BLaER1 (cell line): Measurements from ENCODE around the gene FUS.
"Not testable (repeated sequence)": the region's sequence is repeated elsewhere in the genome, so short reads cannot be mapped to it uniquely, and the experiment has no call there.

Experiments used
- H3K27ac ChIP-seq: shearing (Covaris generic); formaldehyde crosslinking; 2 replicates; pipeline ENCODE4 v1.8.1; 2022
- H3K27me3 ChIP-seq: shearing (Covaris generic); formaldehyde crosslinking; 2 replicates; pipeline ENCODE4 v1.8.1; 2022
- H3K36me3 ChIP-seq: shearing (Covaris generic); formaldehyde crosslinking; 2 replicates; pipeline ENCODE4 v1.8.1; 2022
- H3K4me1 ChIP-seq: shearing (Covaris generic); formaldehyde crosslinking; 2 replicates; pipeline ENCODE4 v1.8.1; 2022
- H3K4me2 ChIP-seq: shearing (Covaris generic); formaldehyde crosslinking; 2 replicates; pipeline ENCODE4 v1.8.1; 2022
- H3K4me3 ChIP-seq: shearing (Covaris generic); formaldehyde crosslinking; 2 replicates; pipeline ENCODE4 v1.8.1; 2022
- H3K9ac ChIP-seq: shearing (Covaris generic); formaldehyde crosslinking; 2 replicates; pipeline ENCODE4 v1.8.1; 2022
- H3K9me3 ChIP-seq: shearing (Covaris generic); formaldehyde crosslinking; 2 replicates; pipeline ENCODE4 v1.8.1; 2022
- H4K20me1 ChIP-seq: shearing (Covaris generic); formaldehyde crosslinking; 2 replicates; pipeline ENCODE4 v1.8.1; 2022
- Cebpa-rat ChIP-seq: shearing (Covaris generic); IDR thresholded peaks from 2 replicates; pipeline ENCODE4 v1.8.1; 2022

FUS gene

DNA sequence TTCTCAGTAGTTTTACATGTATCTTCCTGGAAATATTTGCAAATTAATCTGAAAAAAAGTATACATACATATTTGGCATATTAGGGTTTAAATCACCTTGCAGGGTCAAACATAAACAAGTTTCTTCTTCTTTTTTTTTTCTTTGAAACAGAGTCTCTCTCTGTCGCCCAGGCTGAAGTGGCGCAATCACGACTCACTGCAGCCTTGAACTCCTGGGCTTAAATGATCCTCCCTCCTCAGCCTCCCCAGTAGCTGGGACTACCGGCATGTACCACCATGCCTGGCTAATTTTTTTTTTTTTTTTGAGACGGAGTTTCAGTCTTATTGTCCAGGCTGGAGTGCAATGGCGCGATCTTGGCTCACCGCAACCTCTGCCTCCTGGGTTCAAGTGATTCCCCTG is 12.6 kb upstream of the FUS start:
- Histone ChIP-seq H3K27ac (no peak overlapping the region), H3K27me3 (no peaks in the 10 kb centered on the region), H3K9me3 (no peaks in the 10 kb centered on the region), H3K9ac (no peak overlapping the region), H3K4me2 (no peak overlapping the region), H3K4me1 (no peaks in the 10 kb centered on the region), H3K36me3 (no peaks in the 10 kb centered on the region), H3K4me3 (no peak overlapping the region), H4K20me1 (no peaks in the 10 kb centered on the region)
- no peak for TF ChIP-seq Cebpa-rat

DNA sequence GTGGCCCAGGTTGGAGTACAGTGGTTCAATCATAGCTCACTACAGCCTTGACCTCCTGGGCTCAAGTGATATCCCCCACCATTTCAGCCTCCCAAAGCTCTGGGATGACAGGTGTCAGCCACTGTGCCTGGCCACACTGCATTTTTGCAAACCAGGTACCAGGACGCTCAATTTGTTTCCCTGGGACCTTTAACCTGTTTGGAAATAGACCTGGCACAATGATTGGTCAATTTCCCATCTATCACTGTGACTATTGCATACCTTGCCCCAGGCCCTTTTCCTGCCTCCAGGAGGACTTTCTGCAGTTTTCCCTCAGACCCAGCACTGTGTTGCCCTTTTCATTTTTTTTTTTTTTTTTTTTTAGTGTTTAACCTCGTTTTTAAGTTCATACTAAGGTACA is 11.1 kb upstream of the FUS start:
- Histone ChIP-seq H3K9ac (no peak overlapping the region), H3K4me2 (no peak overlapping the region)
- TF ChIP-seq Cebpa-rat = no peak

DNA sequence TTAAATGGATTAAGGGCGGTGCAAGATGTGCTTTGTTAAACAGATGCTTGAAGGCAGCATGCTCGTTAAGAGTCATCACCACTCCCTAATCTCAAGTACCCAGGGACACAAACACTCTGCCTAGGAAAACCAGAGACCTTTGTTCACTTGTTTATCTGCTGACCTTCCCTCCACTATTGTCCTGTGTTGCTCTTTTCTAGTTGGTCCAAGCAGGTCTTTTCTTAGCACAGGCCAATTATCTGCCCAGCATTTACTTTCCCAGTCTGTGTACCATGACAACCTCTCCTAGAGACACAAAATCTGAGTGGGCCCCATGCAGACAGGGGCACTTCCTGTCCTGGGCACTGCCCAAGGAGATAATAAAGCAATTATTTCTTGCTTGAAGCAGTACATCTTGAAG is 9.9 kb upstream of the FUS start:
- not testable (repeated sequence) for H3K4me2 ChIP-seq, H3K27ac ChIP-seq, H3K4me3 ChIP-seq, H3K36me3 ChIP-seq, H3K4me1 ChIP-seq, H3K9ac ChIP-seq, H3K9me3 ChIP-seq, H3K27me3 ChIP-seq, H4K20me1 ChIP-seq

More for the DNA sequence above, 11.1 kb upstream of the FUS start:
- Histone ChIP-seq H3K27me3 (no peaks in the 10 kb centered on the region), H3K4me1 (no peaks in the 10 kb centered on the region), H4K20me1 (no peaks in the 10 kb centered on the region), H3K4me3 (no peak overlapping the region), H3K36me3 (no peaks in the 10 kb centered on the region), H3K9me3 (no peaks in the 10 kb centered on the region), H3K27ac (no peak overlapping the region)

DNA sequence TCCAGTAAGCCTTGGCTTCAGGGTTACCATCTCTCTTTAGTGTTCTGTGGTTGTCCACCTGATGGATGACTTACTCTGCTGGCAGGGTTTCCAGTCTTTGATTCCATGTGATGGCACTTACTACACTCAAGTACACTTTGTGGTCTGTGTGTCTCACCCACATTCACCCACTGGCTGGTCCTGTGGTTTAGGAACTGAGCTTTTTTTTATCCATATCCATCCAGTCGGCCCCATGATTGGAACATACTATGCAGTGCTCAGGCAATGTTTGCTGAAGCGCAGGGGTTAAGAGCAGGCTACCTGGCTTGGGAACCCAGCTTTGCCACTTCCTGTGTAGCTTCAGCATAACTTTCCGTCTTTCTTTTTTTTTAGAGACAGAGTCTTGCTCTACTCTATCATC is 2.8 kb upstream of the FUS start:
- Histone ChIP-seq H3K36me3 (peaks cover 14% of the 10 kb centered on the region), H3K27ac (no peak overlapping the region), H3K4me1 (peaks cover 40% of the 10 kb centered on the region), H3K4me3 (no peak overlapping the region), H3K27me3 (no peaks in the 10 kb centered on the region), H4K20me1 (peaks cover 21% of the 10 kb centered on the region), H3K4me2 (peak overlapping the region; percentile 71), H3K9me3 (no peaks in the 10 kb centered on the region), H3K9ac (no peak overlapping the region)
- no peak for TF ChIP-seq Cebpa-rat

- Histone ChIP-seq H3K4me2 (peak overlapping the region; percentile 95), H3K9ac (peak overlapping the region; percentile 99), H4K20me1 (peaks cover 42% of the 10 kb centered on the region), H3K27me3 (no peaks in the 10 kb centered on the region), H3K4me3 (peak overlapping the region; percentile 94), H3K27ac (peak overlapping the region; percentile 99), H3K4me1 (peaks cover 60% of the 10 kb centered on the region), H3K36me3 (peaks cover 35% of the 10 kb centered on the region), H3K9me3 (no peaks in the 10 kb centered on the region)
- TF ChIP-seq Cebpa-rat = no peak
Observed at GRCh38 chr16:31179219-31179746, 656 bp upstream of the FUS start.

DNA sequence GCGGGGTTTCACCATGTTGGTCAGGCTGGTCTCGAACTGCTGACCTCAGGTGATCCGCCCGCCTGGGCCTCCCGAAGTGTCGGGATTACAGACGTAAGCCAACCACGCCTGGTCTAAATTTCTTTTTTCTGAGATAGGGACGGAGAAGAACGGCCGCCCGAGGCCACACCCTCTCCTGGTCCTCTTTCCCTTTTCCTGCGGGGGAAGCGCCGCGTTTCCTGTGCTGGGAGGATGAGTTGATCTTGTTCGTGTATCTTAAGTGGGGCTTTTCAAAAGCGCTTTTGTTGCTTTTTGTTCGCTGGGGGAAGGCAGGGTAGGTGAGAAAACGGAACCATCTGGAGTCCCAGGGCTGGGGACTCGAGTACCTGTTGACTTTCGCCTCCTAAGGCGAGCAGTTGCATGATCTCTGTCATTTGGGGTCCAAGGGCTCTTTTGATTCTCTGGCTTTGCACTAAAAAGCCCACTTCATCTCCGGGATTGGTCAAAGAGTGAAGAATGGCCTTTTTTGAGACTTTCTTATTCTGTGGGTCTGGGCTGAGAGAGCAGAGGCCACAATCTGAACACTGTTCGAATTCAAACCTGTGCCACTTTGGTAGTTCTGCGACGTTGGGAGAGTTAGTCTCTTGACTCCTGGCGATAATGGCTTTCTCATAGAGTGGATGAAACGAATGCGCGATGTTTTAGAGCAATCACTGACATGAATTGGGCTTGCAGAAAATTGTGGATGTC is 1.3 kb downstream of the FUS start:
- Histone ChIP-seq H3K4me3 (peak overlapping the region; percentile 94), H3K27ac (peak overlapping the region; percentile 99), H3K36me3 (peaks cover 55% of the 10 kb centered on the region), H3K27me3 (no peaks in the 10 kb centered on the region), H3K4me1 (peaks cover 73% of the 10 kb centered on the region), H4K20me1 (peaks cover 62% of the 10 kb centered on the region), H3K4me2 (peak overlapping the region; percentile 95), H3K9me3 (no peaks in the 10 kb centered on the region), H3K9ac (peak overlapping the region; percentile 99)
- no peak for TF ChIP-seq Cebpa-rat

GRCh38 chr16:31182391-31182790 is 2.5 kb downstream of the FUS start:
- Histone ChIP-seq H3K4me2 (peak overlapping the region; percentile 95), H3K4me3 (peak overlapping the region; percentile 94), H3K36me3 (peaks cover 66% of the 10 kb centered on the region), H3K4me1 (peaks cover 63% of the 10 kb centered on the region), H4K20me1 (peaks cover 74% of the 10 kb centered on the region), H3K27me3 (no peaks in the 10 kb centered on the region), H3K27ac (peak overlapping the region; percentile 99; the same call in 1 of the 2 replicates), H3K9ac (peak overlapping the region; percentile 99), H3K9me3 (no peaks in the 10 kb centered on the region)
- TF ChIP-seq Cebpa-rat = no peak

DNA sequence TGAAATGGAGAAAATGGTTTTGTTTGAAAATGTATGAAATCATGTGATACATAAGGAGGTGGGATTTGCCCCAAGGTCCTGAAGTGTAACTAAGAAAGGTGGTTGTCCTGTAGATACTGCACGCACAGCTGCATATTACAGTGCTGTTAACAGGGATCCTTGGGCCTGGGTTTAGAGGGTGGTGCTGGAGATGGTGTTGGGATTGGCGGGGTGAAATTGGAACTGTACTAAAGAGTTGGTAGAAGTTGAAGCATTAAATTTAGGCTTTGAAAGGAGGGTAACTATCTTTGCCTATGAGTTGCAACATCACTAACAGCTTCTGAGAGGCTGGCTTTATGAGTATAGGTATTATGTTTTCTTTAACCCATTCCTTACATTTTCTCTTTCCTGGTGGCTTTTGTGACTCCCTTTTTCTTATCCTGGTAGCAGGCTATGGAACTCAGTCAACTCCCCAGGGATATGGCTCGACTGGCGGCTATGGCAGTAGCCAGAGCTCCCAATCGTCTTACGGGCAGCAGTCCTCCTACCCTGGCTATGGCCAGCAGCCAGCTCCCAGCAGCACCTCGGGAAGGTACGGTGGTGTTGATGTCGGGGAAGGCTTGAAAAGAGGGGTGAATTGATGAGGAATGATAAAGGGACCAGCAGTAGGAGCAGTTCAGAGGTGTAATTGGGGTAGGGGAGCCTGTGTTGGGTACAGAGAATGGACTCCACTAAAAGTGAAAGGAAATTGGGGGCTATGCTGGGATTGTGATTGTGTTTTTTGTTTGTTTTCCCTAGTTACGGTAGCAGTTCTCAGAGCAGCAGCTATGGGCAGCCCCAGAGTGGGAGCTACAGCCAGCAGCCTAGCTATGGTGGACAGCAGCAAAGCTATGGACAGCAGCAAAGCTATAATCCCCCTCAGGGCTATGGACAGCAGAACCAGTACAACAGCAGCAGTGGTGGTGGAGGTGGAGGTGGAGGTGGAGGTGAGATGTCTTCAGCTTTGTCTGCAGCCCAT is 3.8 kb downstream of the FUS start:
- H3K9ac ChIP-seq = no peak overlapping the region; the same call in 1 of the 2 replicates
- peaks cover 80% of the 10 kb centered on the region for H3K36me3 ChIP-seq
- peaks cover 50% of the 10 kb centered on the region for H3K4me1 ChIP-seq
- peak overlapping the region; percentile 95 for H3K4me2 ChIP-seq
- H3K27ac ChIP-seq = no peak overlapping the region
- H4K20me1 ChIP-seq = peaks cover 87% of the 10 kb centered on the region
- no peak for TF ChIP-seq Cebpa-rat
- no peaks in the 10 kb centered on the region for H3K9me3 ChIP-seq
- no peaks in the 10 kb centered on the region for H3K27me3 ChIP-seq
- H3K4me3 ChIP-seq = no peak overlapping the region

DNA sequence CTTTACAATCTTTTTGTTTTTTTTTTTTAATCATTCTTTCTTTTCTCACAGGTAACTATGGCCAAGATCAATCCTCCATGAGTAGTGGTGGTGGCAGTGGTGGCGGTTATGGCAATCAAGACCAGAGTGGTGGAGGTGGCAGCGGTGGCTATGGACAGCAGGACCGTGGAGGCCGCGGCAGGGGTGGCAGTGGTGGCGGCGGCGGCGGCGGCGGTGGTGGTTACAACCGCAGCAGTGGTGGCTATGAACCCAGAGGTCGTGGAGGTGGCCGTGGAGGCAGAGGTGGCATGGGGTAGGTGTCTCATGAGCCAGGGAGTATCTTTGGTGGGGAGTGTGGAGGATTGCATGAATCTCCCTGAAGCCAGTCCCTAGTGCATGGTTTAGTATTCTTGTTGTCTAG is 4.9 kb downstream of the FUS start:
- H3K36me3 ChIP-seq = peaks cover 91% of the 10 kb centered on the region
- H3K4me2 ChIP-seq = no peak overlapping the region; the same call in 1 of the 2 replicates
- no peak overlapping the region for H3K4me3 ChIP-seq
- no peak overlapping the region for H3K27ac ChIP-seq
- no peaks in the 10 kb centered on the region for H3K9me3 ChIP-seq
- TF ChIP-seq Cebpa-rat = no peak
- no peak overlapping the region for H3K9ac ChIP-seq
- H4K20me1 ChIP-seq = peaks cover 98% of the 10 kb centered on the region
- H3K27me3 ChIP-seq = no peaks in the 10 kb centered on the region
- peaks cover 44% of the 10 kb centered on the region for H3K4me1 ChIP-seq

DNA sequence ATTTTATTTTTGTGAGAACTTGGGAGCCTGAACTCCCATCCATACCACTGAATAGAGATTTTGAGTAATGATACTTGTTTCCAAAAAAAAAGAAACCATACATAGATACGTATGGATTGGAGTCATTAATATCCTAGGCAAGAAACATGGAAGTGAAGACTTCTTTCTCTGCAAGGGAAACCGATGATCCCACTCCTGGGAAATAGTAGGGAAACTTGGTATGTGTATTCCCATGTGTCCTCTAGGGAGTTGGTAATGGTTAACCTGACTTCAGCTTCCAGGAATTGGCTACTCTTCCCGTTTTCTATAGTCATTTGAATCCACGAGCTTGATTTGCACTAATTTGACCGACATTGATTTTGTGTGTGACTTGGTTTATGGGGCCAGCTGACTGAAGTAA is 5.4 kb downstream of the FUS start:
- Histone ChIP-seq H3K27ac (no peak overlapping the region), H3K9ac (no peak overlapping the region), H3K36me3 (peaks cover 96% of the 10 kb centered on the region), H3K4me3 (no peak overlapping the region), H3K4me2 (no peak overlapping the region; the same call in 1 of the 2 replicates), H4K20me1 (peaks cover 100% of the 10 kb centered on the region), H3K9me3 (no peaks in the 10 kb centered on the region), H3K27me3 (no peaks in the 10 kb centered on the region), H3K4me1 (peaks cover 44% of the 10 kb centered on the region)
- no peak for TF ChIP-seq Cebpa-rat
